T-helper 2 cell (primary cell): Measurements from ENCODE around the gene KCNJ2.

Experiments used
- DNase-seq, 5 experiments: peaks; one replicate each; pipeline versions ENCODE4 v3.0.0 to v3.0.0-alpha.2; 2012 to 2022

KCNJ2 gene

DNA sequence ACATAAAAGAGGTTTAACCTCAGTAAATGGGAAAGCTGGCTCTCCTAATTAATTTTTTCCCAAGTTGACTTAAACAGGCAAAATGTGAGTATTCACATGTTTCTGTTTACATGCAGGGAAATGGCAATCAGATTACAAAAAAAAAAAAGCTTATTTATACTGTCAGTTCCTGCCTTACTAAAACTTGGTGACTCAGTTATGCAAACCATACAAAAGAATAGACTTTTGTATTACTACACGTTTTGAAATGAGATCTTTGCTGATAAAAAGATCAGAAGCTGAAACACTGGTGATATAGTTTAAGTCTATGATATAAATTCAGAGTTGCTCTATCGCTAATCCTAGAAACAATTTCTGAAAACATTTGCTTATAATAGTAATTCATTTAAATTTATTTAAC is 9.4 kb upstream of the KCNJ2 start:
- DNase-seq, result no peak

DNA sequence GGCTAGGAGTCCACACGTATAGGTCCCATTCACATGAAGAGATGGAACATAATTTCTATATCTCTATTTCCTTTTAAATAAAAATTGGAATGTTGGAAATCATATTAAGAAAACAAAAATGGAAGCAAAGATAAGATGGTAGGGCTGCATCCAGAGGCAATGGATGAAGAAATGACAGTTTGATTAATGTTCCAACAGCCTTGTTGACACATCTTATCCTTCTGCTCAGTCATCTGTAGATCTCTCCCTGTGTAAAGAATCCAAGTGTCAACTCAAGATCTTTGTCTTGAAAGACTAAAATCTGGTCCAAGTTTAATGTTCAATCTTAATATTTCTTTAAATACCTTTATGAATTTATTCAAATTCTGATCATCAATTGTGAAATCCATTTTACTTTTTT is 7.8 kb upstream of the KCNJ2 start:
- no peak for DNase-seq

GRCh38 chr17:70165383-70165782 is 3.9 kb upstream of the KCNJ2 start:
- no peak for DNase-seq

- no peak for DNase-seq
Observed at GRCh38 chr17:70166615-70167014, 2.7 kb upstream of the KCNJ2 start.

DNA sequence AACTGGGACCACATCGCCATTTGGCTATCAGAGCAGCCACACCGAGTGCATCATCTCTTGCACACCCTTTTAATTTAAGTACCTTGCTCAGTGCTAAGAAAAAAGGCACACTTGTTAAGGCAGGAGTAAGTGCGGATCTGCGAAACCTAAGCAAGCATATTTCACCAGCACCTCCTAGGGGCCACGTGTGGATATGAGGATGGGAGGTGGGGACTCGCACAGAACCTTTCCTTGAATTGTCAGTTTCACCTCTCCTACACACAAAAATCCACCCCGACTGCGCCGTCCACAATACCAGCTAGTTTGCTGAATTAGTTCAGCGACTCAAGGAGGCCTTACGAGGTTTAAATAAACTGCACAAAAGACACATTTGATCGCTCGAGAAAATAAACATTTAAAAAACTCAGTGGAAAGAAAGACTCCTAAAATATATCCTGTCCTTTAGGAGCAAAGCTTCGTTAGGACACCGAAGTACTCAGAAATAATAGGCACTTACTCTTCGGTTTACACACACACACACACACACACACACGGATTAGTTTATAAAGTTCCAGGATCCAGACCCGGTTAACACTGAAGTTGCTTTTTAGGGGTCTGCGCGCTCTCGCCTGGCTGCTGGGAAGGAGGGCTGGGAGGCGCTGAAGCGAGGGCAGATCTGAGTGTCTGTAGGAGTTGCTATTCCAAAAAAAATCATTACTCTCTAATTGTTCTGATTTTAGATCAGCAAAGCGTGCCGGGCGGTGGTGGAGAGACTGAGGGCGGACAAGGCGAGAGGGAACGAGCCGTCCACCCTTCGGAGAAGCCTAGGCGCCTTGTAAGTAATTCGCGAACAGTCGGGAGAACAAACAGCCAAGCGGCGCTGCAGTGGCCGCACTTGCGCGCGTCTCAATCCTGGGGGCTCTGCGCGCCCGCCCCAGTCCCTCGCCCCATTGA is 1.0 kb upstream of the KCNJ2 start:
- DNase-seq, result peak in 1 of 5 experiments; percentile 36

- no peak for DNase-seq
Observed at GRCh38 chr17:70169709-70170597, 621 bp downstream of the KCNJ2 start.

DNA sequence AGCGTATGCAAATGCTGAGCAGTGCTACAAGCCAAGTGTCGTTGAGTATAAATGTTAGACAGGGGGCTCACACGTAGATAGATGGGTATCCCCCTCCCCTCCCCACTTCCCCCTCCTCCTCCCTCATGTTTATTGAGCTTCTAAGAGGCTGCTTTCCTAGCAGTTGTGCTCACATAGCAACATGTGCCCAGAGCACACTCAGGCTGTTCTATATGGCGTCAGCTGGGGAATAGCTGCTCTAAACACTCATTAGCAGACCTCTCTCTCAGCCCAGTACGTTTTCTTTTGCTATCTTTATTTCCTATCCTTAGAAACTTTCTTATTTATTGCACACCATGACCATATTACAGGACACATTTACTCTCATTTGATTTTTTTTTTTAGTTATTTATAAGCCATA is 1.8 kb downstream of the KCNJ2 start:
- DNase-seq, result no peak

- no peak for DNase-seq
Observed at GRCh38 chr17:70172449-70172848, 3.1 kb downstream of the KCNJ2 start.

DNA sequence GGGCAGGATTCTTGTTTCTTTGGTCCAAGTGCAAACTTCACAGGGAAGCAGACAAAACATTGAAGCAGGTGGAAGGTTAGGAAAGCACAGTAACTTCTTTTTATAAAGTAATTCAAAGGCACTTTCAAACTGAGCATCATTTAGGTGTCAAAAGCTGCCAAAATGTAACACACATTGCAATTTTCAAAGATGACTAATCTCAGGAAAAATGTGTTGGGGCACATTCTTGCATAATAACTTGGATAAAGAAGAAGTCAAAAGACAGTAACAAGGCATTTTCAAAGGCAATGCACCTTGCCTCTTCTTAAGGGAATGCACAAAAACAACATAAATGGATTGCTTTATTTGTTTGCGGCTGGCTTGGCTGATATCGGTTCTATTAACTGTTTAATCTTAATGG is 3.6 kb downstream of the KCNJ2 start:
- DNase-seq, result no peak

DNA sequence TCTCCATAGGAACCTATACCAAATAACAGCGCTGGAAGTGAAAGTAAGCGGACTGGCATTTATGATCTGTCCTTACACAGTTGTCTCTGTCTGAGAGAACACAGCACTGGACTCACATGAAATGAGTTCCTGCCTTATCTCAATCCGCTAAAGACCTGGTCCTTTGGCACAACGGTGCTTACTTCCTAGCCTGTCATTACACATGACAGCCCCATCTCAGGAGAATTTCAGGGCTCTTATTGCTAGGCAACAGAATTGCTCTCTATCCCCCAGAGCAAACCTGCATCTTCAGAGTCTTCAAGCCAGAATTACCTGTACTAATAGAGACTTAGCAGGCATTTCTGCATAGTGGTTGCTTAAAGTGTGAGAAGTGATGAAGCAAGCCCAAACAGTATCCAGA is 4.3 kb downstream of the KCNJ2 start:
- DNase-seq, result no peak

- no peak for DNase-seq
Observed at GRCh38 chr17:70181376-70181775, 12.0 kb downstream of the KCNJ2 start.

DNA sequence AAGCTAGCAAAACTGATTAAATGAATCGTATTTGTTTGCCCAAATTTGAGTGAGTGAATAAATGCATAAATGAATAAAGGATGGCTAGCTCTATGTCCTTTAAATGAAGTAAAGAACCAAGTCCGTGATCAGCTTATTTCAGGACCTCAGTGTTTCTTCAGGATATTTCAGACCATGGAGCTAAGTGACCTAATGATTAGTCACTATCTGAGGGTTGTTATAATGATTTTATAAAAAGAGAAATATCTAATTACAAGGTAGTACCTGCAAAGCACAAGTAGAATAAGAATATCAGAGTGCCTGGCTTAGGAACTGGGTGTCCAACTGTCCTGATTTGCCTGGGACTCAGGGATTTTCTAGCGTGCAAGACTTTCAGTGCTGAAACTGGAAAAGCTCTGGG is 12.5 kb downstream of the KCNJ2 start:
- DNase-seq, result no peak

- DNase-seq, result no peak
Observed at GRCh38 chr17:70183508-70183907, 14.2 kb downstream of the KCNJ2 start.

- no peak for DNase-seq
Observed at GRCh38 chr17:70184207-70184606, 14.9 kb downstream of the KCNJ2 start.

DNA sequence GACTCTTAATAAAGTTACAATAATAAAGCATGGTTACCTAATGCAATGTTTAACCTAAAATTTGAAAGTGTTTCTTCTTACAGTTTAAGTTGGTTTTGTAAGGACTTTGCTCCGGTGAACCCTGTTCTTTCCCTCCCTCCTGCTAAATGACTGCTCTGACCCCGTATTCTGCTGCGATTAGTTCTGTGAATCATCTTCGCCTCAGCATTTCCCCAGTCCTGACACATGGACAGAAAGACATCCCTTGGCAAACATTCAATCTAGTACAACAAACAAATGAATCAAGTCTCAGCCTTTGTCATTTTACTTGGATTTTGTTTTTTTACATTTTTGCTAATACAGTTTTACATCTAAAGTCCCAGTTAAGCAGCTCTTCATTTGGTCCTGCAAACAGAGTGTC is 15.4 kb downstream of the KCNJ2 start:
- DNase-seq, result no peak

DNA sequence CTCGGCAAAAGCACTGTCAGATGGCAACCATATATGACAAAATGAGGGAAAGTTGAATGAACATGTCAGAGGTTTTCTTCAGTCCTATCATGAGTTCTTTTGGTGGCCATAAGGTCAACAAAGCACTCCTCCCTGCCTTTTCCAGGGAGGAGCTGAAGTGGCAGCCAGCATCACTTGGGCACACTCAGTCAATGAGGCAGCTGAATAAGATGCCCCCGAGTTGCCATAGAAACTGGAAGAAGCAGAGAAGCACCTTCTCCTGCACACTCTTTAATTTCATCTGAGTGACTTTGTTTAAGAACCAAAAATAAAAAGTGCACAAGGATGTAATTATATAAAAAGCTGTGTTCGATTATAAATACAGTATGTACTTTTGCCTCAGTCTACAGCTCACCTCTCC is 16.0 kb downstream of the KCNJ2 start:
- DNase-seq, result no peak

DNA sequence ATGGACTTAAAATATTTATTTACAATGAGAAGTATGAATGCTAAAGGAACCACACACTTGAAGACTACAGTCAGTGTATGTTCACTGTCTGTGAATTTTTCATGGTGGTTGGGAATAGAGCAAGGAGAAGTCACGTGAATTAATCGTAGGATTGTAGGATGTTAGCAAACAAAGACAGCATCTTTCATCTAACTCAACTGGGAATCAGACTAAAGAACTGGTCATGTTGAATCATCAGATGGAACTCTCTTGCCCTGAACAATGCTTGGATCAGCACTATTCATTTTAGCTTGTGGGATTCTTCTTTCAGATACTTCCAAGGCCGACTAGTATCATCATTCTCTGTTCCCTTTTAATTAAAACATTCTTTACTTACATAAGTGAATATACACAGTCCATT is 18.1 kb downstream of the KCNJ2 start:
- no peak for DNase-seq

- DNase-seq, result no peak
Observed at GRCh38 chr17:70190959-70191805, 21.9 kb downstream of the KCNJ2 start.

DNA sequence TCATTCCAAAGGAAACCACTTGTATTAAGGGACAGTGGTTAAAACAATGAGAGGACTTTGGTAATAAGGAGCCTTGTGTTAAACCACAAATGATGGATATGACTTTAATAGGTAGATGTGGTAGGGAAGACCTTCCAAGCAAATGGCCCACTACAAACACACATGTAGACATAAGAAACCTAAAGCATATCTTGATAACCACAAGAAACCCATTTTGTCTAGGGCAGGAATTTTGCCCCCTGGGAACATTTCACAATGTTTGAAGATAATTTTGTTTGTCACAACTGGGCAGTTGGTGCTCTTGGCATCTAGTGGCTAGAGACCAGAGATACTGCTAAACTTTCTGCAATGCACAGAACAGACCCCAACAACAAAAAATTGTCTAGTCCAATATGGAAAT is 25.8 kb downstream of the KCNJ2 start:
- no peak for DNase-seq

GRCh38 chr17:70201872-70202419 is 32.6 kb downstream of the KCNJ2 start:
- no peak for DNase-seq

GRCh38 chr17:70202840-70203239 is 33.5 kb downstream of the KCNJ2 start:
- no peak for DNase-seq

DNA sequence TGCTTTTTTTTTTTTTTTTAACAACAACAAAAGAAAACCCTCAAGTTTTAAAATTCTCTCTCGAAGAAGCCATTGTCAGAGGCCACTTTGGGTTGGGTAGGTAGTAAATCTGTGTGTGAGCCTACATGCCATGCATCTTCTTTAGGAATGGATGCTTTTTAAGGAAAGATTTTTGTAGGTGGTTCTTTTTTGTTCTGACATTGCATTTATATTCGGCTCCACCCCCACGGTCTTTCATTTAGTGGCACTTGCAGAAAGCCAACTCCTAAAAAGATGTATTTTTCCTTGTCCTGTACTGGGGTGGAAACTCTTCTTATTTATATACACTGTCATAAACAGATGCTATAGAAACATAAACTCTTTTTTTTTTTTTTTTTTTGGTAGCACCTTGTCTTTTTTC is 35.1 kb downstream of the KCNJ2 start:
- DNase-seq, result no peak

DNA sequence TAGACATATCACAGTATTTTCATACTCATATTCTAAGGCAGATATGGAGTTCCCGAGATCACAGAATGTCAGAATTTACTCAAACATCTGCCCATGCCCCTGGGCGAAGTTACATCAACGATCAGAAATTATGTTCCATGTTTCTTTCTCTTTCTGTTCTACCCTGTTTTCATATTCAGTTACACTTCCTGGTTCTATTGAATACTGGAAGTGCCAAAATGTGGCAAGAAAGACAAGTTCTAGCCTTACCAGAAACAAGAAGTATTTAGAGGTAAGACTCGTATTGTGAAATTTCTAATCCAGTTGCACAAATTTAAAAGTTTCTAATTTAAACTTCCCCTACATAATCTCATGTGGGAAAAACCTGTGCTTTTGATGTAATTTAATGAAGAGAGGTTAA is 36.1 kb downstream of the KCNJ2 start:
- DNase-seq, result no peak
